ENCODE data around the gene PIK3CB.

The PIK3CB gene

GRCh38 chr3:138673641-138674530, 160.8 kb downstream of the PIK3CB start:
- H3K4me3 ChIP-seq (ENCODE audit: low read depth, low read length), result no peak overlapping the region
- no peak for DNase-seq (ENCODE audit: low read depth)
- TF ChIP-seq CTCF (IDR thresholded peaks at IDR 0.05; ENCODE audit: low read depth, low read length) (no peak), MYC (IDR thresholded peaks at IDR 0.05; ENCODE audit: low read depth, low read length) (no peak), POLR2A (IDR thresholded peaks at IDR 0.05; ENCODE audit: extremely low read depth, insufficient read length) (no peak), MAX (IDR thresholded peaks at IDR 0.05; ENCODE audit: low read depth, low read length) (no peak)

- DNase-seq (ENCODE audit: low read depth), result no peak
- TF ChIP-seq MYC (IDR thresholded peaks at IDR 0.05; ENCODE audit: low read depth, low read length) (no peak), MAX (IDR thresholded peaks at IDR 0.05; ENCODE audit: low read depth, low read length) (no peak), CTCF (IDR thresholded peaks at IDR 0.05; ENCODE audit: low read depth, low read length) (no peak), POLR2A (IDR thresholded peaks at IDR 0.05; ENCODE audit: extremely low read depth, insufficient read length) (no peak)
- H3K4me3 ChIP-seq (ENCODE audit: low read depth, low read length), result no peak overlapping the region
These were observed 164.3 kb downstream of the PIK3CB start for GRCh38 chr3:138670407-138670806.

GRCh38 chr3:138668107-138668506, 166.6 kb downstream of the PIK3CB start:
- TF ChIP-seq MAX (IDR thresholded peaks at IDR 0.05; ENCODE audit: low read depth, low read length) (no peak), POLR2A (IDR thresholded peaks at IDR 0.05; ENCODE audit: extremely low read depth, insufficient read length) (no peak), MYC (IDR thresholded peaks at IDR 0.05; ENCODE audit: low read depth, low read length) (no peak), CTCF (IDR thresholded peaks at IDR 0.05; ENCODE audit: low read depth, low read length) (no peak)
- H3K4me3 ChIP-seq (ENCODE audit: low read depth, low read length), result no peak overlapping the region
- DNase-seq (ENCODE audit: low read depth), result no peak

- H3K4me3 ChIP-seq (ENCODE audit: low read depth, low read length), result no peak overlapping the region
- no peak for DNase-seq (ENCODE audit: low read depth)
- TF ChIP-seq MYC (IDR thresholded peaks at IDR 0.05; ENCODE audit: low read depth, low read length) (no peak), CTCF (IDR thresholded peaks at IDR 0.05; ENCODE audit: low read depth, low read length) (no peak), MAX (IDR thresholded peaks at IDR 0.05; ENCODE audit: low read depth, low read length) (no peak), POLR2A (IDR thresholded peaks at IDR 0.05; ENCODE audit: extremely low read depth, insufficient read length) (no peak)
These were observed 177.2 kb downstream of the PIK3CB start for GRCh38 chr3:138657508-138657907.

GRCh38 chr3:138653567-138653966, 181.2 kb downstream of the PIK3CB start:
- no peak overlapping the region for H3K4me3 ChIP-seq (ENCODE audit: low read depth, low read length)
- no peak for DNase-seq (ENCODE audit: low read depth)
- TF ChIP-seq POLR2A (IDR thresholded peaks at IDR 0.05; ENCODE audit: extremely low read depth, insufficient read length) (no peak), CTCF (IDR thresholded peaks at IDR 0.05; ENCODE audit: low read depth, low read length) (no peak), MYC (IDR thresholded peaks at IDR 0.05; ENCODE audit: low read depth, low read length) (no peak), MAX (IDR thresholded peaks at IDR 0.05; ENCODE audit: low read depth, low read length) (no peak)

Data from NB4 (cell line).